ENCODE results near the gene WDFY1. TPM values are rescaled to one million over a fixed set of nuclear protein-coding genes. Genes with fewer than 3 reads are reported as not detected.
A peak's percentile ranks its signal among the peaks of the same experiment; 100 is the strongest.

WDFY1 gene
- total and polyA plus RNA-seq, 2 donors: 23.5 to 35.0 TPM

DNA sequence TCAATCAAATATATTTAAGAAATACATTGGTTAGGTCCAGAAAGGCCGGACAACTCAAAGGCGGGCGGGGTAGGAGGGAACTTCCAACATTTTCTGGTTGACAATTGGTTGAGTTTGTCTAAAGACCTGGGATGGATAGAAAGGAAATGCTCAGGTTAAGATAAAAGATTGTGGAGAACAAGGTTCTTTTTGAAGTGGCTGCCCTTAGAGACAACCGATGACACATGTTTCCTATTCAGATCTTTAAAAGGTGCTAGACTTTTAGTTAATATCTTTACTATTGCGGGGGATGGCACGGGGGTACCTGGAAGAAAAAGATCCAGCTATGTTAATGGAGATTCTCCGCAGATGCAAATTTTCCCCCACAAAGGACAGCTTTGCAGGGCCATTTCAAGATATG is 97.7 kb downstream of the WDFY1 start:
- Histone ChIP-seq H3K27ac (ENCODE audit: low read depth in 1 of 2, low read length in 1 of 2) (no peak overlapping the region), H3K4me3 (ENCODE audit: low read length in 2 of 2) (no peak overlapping the region), H3K4me1 (ENCODE audit: control insufficient read depth in 2 of 2, insufficient read depth in 2 of 2, low read length in 2 of 2) (no peaks in the 10 kb centered on the region), H3K9me3 (ENCODE audit: control insufficient read depth in 2 of 2, insufficient read depth in 1 of 2, low read length in 1 of 2) (peaks cover 0 to 4% of the 10 kb centered on the region in 2 donors), H3K27me3 (ENCODE audit: control insufficient read depth in 2 of 2, insufficient read depth in 1 of 2, low read length in 1 of 2) (no peaks in the 10 kb centered on the region), H3K36me3 (ENCODE audit: control insufficient read depth in 2 of 2, insufficient read depth in 2 of 2, low read length in 1 of 2) (no peaks in the 10 kb centered on the region)
- DNase-seq (ENCODE audit: low read depth in 6 of 9, low spot score in 9 of 9): no peak
- WGBS: 87% methylated on average over 7 of the region's 7 CpGs

DNA sequence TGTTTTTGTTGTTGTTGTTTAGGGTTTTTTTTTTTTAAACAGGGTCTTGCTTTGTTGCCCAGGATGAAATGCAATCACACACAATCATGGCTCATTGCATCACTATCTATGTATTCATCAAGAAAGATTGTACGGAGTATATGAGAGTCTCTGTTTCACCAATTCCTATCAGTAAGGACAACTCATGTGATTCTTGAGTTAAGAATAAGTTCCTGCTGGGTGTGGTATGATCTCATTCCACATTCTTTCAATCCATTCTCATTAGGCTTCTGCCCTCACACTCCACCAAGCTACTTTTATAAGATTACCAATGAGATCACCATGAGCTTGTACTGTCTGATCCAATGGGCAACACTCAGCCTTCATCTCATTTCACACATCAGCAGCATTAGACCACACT is 98.6 kb downstream of the WDFY1 start:
- Histone ChIP-seq H3K27ac (ENCODE audit: low read depth in 1 of 2, low read length in 1 of 2) (no peak overlapping the region), H3K4me3 (ENCODE audit: low read length in 2 of 2) (no peak overlapping the region), H3K4me1 (ENCODE audit: control insufficient read depth in 2 of 2, insufficient read depth in 2 of 2, low read length in 2 of 2) (no peaks in the 10 kb centered on the region), H3K9me3 (ENCODE audit: control insufficient read depth in 2 of 2, insufficient read depth in 1 of 2, low read length in 1 of 2) (peaks cover 0 to 4% of the 10 kb centered on the region in 2 donors), H3K36me3 (ENCODE audit: control insufficient read depth in 2 of 2, insufficient read depth in 2 of 2, low read length in 1 of 2) (no peaks in the 10 kb centered on the region), H3K27me3 (ENCODE audit: control insufficient read depth in 2 of 2, insufficient read depth in 1 of 2, low read length in 1 of 2) (no peaks in the 10 kb centered on the region)
- 99% methylated on average over 1 of the region's 1 CpG for WGBS
- no peak for DNase-seq (ENCODE audit: low read depth in 6 of 9, low spot score in 9 of 9)

DNA sequence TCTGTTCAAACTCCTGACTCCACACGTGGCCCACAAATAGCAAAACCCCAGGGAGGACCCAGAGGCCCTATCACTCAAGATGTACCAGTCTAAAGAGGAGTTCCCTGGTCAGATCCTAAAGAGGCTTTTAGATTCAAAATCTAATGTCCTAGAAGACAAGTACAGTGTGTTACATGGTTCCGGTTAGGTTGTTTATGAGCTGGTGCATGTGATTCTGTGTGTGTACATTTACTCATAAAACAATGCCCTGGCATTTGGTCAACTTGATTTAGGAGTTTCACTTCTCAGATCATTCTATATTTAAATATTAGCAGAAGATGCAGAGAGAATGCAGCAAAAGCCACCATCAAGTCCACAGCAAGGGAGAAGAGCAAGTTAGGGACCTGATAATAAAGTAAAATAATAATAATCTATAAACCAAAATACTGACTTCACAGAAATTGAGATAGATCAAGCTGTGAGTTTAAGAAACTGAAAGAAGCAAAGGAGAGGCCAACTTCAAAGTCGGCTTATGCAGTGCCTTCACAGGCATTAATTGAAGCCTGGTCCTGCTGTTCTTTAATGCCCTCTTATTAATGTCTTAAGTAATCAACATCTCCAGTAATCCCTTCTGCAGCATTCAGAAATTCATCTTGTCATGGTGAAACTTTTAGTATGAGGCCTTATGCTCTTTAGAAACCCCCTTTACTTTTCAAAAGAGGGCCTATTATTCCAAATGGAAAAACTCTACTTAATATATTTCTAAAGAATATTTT is 103.5 kb downstream of the WDFY1 start:
- Histone ChIP-seq H3K9me3 (ENCODE audit: control insufficient read depth in 2 of 2, insufficient read depth in 1 of 2, low read length in 1 of 2) (no peaks in the 10 kb centered on the region), H3K4me3 (ENCODE audit: low read length in 2 of 2) (no peak overlapping the region), H3K27me3 (ENCODE audit: control insufficient read depth in 2 of 2, insufficient read depth in 1 of 2, low read length in 1 of 2) (peaks cover 0 to 11% of the 10 kb centered on the region in 2 donors), H3K4me1 (ENCODE audit: control insufficient read depth in 2 of 2, insufficient read depth in 2 of 2, low read length in 2 of 2) (peaks cover 4 to 7% of the 10 kb centered on the region in 2 donors), H3K27ac (ENCODE audit: low read depth in 1 of 2, low read length in 1 of 2) (no peak overlapping the region), H3K36me3 (ENCODE audit: control insufficient read depth in 2 of 2, insufficient read depth in 2 of 2, low read length in 1 of 2) (no peaks in the 10 kb centered on the region)
- 94% methylated on average over 3 of the region's 3 CpGs for WGBS
- no peak for DNase-seq (ENCODE audit: low read depth in 6 of 9, low spot score in 9 of 9)

DNA sequence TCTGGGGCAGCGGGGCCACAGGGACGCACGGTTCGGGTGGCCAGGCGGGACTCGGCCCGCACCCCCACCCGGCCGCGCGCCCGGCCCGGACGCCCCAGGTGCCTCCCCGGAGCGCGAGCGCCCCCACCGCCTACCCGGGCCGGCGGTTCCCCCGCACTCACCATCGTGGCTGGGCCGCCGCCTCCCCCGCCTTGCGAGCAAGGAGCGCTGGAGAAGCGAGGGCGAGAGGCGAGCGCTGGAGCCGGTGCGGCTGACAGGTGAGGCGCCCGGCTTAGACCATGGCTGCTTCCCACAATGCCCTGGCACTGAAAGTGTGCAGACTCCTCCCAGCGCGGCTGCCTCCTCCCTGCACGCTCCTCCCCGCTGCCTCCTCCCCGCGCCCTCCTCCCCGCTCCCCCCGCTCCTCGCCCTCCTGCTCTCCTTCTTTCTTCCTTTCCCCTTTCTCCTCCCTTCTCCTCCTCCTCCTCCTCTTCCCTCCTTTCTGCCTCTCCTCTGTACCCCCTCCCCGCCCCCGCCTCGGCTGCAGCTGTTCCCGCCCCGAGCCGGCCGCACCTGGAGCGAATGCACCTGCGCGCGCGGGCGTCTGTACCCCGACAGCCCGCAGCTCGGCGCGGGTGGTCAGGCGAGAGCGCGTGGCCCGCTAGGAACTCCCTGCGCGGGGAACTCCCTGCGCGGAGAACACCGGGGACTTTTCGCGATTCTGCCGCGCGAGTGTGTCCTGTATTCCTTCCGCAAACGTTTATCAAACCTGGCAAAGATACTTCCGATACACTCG is 107.7 kb downstream of the WDFY1 start, which contains the start of gene AP1S3:
Gene AP1S3, minus strand, starts transcription at position 296 of the 775 bp plus-strand sequence. Its CDS starts 132 bp downstream, at position 164.
- peak in 8 of 9 donors; percentile 32 to 78 (median 58) for DNase-seq (ENCODE audit: low read depth in 6 of 9, low spot score in 9 of 9)
- no peaks in the 10 kb centered on the region for H3K36me3 ChIP-seq (ENCODE audit: control insufficient read depth in 2 of 2, insufficient read depth in 2 of 2, low read length in 1 of 2)
- H3K27ac ChIP-seq (ENCODE audit: low read depth in 1 of 2, low read length in 1 of 2): peak within 1 kb of the TSS in 1 of 2 donors; percentile 32
- peaks cover 0 to 19% of the 10 kb centered on the region in 2 donors for H3K27me3 ChIP-seq (ENCODE audit: control insufficient read depth in 2 of 2, insufficient read depth in 1 of 2, low read length in 1 of 2)
- 1% methylated on average over 81 of the region's 82 CpGs for WGBS
- peak within 1 kb of the TSS; percentile 53 to 61 for H3K4me3 ChIP-seq (ENCODE audit: low read length in 2 of 2)
- H3K4me1 ChIP-seq (ENCODE audit: control insufficient read depth in 2 of 2, insufficient read depth in 2 of 2, low read length in 2 of 2): peaks cover 8 to 15% of the 10 kb centered on the region in 2 donors
- peaks cover 0 to 3% of the 10 kb centered on the region in 2 donors for H3K9me3 ChIP-seq (ENCODE audit: control insufficient read depth in 2 of 2, insufficient read depth in 1 of 2, low read length in 1 of 2)

DNA sequence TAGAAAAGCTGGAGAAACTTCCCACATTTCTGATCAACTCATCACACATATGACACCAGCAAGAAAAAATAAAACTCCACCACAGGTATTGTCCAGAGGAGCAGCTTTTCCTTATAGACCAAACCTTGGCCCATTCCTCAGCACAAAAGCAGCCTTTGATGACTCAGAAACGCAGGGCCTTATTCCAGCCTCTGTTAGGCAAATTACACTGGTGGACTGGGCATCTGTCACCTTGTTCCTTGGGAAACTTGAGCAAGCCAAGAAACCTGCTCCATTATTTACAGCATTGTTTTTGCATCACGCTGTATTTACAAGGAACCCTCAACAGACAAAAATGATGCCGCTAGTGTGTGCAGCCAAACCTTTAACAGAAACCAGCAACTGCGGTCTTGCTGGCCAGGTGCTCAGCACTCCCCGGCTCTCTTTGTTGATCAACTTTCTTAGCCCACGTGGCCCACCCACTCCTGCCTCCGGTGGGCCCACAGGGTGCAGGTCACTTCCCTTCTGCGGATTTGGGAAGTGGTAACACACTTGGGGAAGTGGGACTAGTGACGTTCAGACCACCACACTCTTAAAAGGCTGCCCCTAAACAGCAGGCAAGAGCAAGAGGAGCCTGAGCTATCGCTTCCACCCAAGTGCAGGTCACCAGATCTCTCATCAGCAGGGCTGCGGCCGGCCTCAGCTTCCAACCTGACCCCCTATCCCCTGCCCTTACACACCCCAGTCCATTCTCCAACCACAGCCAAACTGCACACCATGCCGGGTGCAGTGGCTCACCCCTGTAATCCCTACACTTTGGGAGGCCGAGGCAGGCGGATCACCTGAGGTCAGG is 109.2 kb downstream of the WDFY1 start:
- Histone ChIP-seq H3K4me3 (ENCODE audit: low read length in 2 of 2) (no peak overlapping the region), H3K27me3 (ENCODE audit: control insufficient read depth in 2 of 2, insufficient read depth in 1 of 2, low read length in 1 of 2) (peaks cover 0 to 19% of the 10 kb centered on the region in 2 donors), H3K4me1 (ENCODE audit: control insufficient read depth in 2 of 2, insufficient read depth in 2 of 2, low read length in 2 of 2) (peaks cover 8 to 15% of the 10 kb centered on the region in 2 donors), H3K9me3 (ENCODE audit: control insufficient read depth in 2 of 2, insufficient read depth in 1 of 2, low read length in 1 of 2) (peaks cover 0 to 3% of the 10 kb centered on the region in 2 donors), H3K27ac (ENCODE audit: low read depth in 1 of 2, low read length in 1 of 2) (no peak overlapping the region), H3K36me3 (ENCODE audit: control insufficient read depth in 2 of 2, insufficient read depth in 2 of 2, low read length in 1 of 2) (no peaks in the 10 kb centered on the region)
- peak in 3 of 9 donors; percentile 4 to 42 (median 22) for DNase-seq (ENCODE audit: low read depth in 6 of 9, low spot score in 9 of 9)
- 33% methylated on average over 15 of the region's 15 CpGs for WGBS

DNA sequence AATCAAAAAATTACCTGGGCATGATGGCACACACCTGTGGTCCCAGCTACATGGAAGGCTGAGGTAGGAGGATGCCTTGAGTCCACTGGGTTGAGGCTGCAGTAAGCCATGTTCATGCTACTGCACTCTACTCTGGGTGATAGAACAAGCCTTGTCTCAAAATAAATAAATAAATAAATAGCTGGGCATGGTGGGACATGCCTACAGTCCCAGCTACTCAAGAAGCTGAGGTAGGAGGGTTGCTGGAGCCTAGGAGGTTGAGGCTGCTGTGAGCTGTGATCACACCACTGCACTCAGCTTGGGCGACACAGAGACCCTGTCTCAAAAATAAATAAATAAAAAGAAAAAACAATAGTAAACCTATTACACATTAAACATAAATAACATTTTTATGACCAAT is 110.7 kb downstream of the WDFY1 start:
- Histone ChIP-seq H3K27ac (ENCODE audit: low read depth in 1 of 2, low read length in 1 of 2) (no peak overlapping the region), H3K27me3 (ENCODE audit: control insufficient read depth in 2 of 2, insufficient read depth in 1 of 2, low read length in 1 of 2) (peaks cover 0 to 19% of the 10 kb centered on the region in 2 donors), H3K4me3 (ENCODE audit: low read length in 2 of 2) (no peak overlapping the region), H3K9me3 (ENCODE audit: control insufficient read depth in 2 of 2, insufficient read depth in 1 of 2, low read length in 1 of 2) (peaks cover 0 to 3% of the 10 kb centered on the region in 2 donors), H3K36me3 (ENCODE audit: control insufficient read depth in 2 of 2, insufficient read depth in 2 of 2, low read length in 1 of 2) (no peaks in the 10 kb centered on the region), H3K4me1 (ENCODE audit: control insufficient read depth in 2 of 2, insufficient read depth in 2 of 2, low read length in 2 of 2) (peaks cover 8 to 15% of the 10 kb centered on the region in 2 donors)
- no peak for DNase-seq (ENCODE audit: low read depth in 6 of 9, low spot score in 9 of 9)
- WGBS: 93% methylated on average over 1 of the region's 1 CpG

DNA sequence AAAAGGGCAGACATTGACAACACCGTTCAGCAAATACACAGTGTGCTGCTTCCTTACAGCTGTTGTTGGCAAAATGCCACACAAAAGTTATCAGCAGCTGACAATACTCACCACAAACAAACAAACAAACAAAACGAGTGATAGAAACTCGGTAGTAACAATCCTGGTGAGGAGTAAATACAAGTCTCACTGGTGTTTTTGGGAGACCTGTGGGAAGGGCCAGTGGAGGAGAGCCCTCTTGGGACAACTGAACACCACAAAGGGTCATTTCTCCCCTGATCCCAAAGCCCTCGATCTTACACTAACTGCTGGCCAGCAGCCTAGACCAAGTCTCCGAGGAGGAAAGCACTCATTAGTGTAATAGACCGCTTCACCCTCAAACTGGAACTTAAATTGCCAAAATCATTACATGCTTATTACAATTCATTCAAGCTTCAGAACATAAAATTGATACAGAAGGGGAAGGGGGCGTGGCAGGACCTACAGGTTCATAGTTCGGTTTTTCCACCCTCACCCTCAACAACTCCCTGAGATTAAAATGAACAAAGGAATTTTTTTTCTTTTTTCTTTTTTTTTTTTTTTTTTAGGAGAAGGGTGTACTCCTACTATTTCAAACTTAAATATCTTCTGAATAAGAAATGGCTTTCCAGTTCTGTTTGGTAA is 112.8 kb downstream of the WDFY1 start:
- DNase-seq (ENCODE audit: low read depth in 6 of 9, low spot score in 9 of 9): no peak

DNA sequence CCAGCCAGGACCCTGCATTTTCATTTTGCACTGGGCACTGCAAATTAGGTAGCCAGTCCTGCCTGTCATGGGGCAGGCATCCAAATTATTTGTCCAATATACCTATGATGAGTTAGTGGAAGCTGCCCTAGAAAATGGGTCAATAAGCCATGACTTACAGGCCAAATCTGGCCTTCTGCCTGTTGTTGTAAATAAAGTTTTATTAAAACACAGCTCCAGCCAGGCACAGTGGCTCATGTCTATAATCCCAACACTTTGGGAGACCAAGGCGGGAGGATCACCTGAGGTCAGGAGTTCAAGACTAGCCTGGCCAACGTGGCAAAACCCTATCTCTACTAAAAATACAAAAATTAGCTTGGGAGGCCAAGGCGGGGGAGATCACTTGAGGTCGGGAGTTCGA is 116.0 kb downstream of the WDFY1 start:
- H3K4me3 ChIP-seq (ENCODE audit: low read length in 2 of 2): no peak overlapping the region
- H3K4me1 ChIP-seq (ENCODE audit: control insufficient read depth in 2 of 2, insufficient read depth in 2 of 2, low read length in 2 of 2): no peaks in the 10 kb centered on the region
- WGBS: 97% methylated on average over 5 of the region's 5 CpGs
- no peaks in the 10 kb centered on the region for H3K9me3 ChIP-seq (ENCODE audit: control insufficient read depth in 2 of 2, insufficient read depth in 1 of 2, low read length in 1 of 2)
- no peak overlapping the region for H3K27ac ChIP-seq (ENCODE audit: low read depth in 1 of 2, low read length in 1 of 2)
- no peak for DNase-seq (ENCODE audit: low read depth in 6 of 9, low spot score in 9 of 9)
- no peaks in the 10 kb centered on the region for H3K27me3 ChIP-seq (ENCODE audit: control insufficient read depth in 2 of 2, insufficient read depth in 1 of 2, low read length in 1 of 2)
- no peaks in the 10 kb centered on the region for H3K36me3 ChIP-seq (ENCODE audit: control insufficient read depth in 2 of 2, insufficient read depth in 2 of 2, low read length in 1 of 2)

More for the DNA sequence above, 112.8 kb downstream of the WDFY1 start:
- H3K36me3 ChIP-seq (ENCODE audit: control insufficient read depth in 2 of 2, insufficient read depth in 2 of 2, low read length in 1 of 2): no peaks in the 10 kb centered on the region
- H3K9me3 ChIP-seq (ENCODE audit: control insufficient read depth in 2 of 2, insufficient read depth in 1 of 2, low read length in 1 of 2): peaks cover 0 to 3% of the 10 kb centered on the region in 2 donors
- WGBS: 92% methylated on average over 8 of the region's 8 CpGs
- H3K27ac ChIP-seq (ENCODE audit: low read depth in 1 of 2, low read length in 1 of 2): no peak overlapping the region
- peaks cover 8 to 15% of the 10 kb centered on the region in 2 donors for H3K4me1 ChIP-seq (ENCODE audit: control insufficient read depth in 2 of 2, insufficient read depth in 2 of 2, low read length in 2 of 2)
- H3K27me3 ChIP-seq (ENCODE audit: control insufficient read depth in 2 of 2, insufficient read depth in 1 of 2, low read length in 1 of 2): peaks cover 0 to 12% of the 10 kb centered on the region in 2 donors
- H3K4me3 ChIP-seq (ENCODE audit: low read length in 2 of 2): no peak overlapping the region
